HG02884 (cell line): ENCODE measurements around the gene C12orf54.
"Not testable (repeated sequence)": the region's sequence is repeated elsewhere in the genome, so short reads cannot be mapped to it uniquely, and the experiment has no call there.

Experiments used
- ATAC-seq: cut with Tn5 transposase; IDR thresholded peaks from one replicate; pipeline ENCODE4 v1.9.1; 2021; ENCODE audit warnings: mild to moderate bottlenecking, moderate library complexity; ENCODE audit not compliant: unreplicated experiment

Gene C12orf54

GRCh38 chr12:48482198-48482597, at the start of gene C12orf54:
TSS of gene C12orf54 (plus strand) at chr12:48482498. CDS start at chr12:48483297, 799 bp downstream.
- no peak for ATAC-seq

GRCh38 chr12:48434016-48434415, 48.3 kb upstream of the C12orf54 start:
- ATAC-seq = not testable (repeated sequence)

DNA sequence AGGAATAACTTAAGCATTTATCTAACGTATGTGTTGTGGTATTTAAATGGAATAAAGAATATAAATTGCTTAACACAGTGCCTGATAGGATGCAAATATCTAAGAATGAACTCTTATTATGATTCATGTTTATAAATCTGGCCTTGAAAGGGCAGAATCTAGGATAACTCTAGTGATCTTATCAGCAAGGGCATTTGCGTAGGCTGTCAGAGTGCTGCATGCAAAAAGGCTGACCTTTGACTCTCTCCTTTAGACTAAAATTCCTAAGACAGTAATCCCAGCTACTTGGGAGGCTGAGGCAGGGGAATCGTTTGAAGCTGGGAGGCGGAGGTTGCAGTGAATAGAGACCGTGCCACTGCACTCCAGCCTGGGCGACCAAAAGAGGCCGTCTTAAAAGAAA, 41.2 kb upstream of the C12orf54 start:
- no peak for ATAC-seq

DNA sequence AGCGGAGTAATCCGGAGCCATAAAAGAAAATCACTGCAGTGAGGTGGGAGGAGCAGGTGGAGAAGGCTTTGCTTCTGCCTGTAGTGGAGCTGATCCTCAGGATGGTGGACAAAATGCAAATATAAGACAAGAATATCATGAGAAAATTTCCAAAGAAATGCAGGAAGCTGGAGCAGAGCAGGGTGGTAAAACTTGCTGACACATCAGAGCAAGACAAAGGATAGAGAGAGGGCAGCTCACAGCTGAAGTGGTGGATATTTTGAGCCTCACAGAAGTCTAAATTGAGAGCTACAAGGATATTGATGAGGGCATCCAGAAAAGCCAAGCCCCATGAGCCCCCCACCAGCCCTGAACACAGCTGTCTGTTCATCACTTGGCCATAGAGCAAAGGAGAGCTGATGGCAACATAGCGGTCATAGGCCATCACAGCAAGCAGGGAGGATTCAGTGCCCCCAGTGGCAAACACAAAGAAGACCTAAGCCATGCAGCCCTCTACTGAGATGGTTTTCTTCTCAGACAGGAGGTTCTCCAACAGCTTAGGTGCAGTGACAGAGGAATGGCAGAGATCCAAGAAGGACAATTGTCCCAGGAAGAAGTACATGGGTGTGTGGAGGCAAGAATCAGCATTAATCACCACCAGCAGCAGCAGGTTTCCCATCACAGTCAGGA, 40.0 kb upstream of the C12orf54 start:
- no peak for ATAC-seq

DNA sequence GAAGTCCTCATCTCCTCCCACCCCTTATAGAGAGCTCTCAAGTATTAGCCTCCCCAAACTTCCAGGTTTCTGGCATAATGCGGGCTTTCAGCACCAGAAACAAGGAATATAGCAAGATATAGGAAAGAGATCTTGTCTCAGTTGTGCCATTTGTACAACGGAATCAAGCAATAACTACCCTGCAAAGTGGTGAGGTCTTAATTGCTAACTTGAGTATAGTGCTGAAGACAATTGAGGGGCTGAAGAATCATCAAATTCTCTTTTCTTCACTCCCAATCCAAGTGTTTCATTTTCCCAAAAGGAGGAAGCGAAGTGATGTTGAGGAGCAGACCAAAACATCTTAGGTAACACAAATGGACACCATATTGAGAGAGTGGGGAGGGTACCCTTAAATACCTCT, 36.8 kb upstream of the C12orf54 start:
- no peak for ATAC-seq

GRCh38 chr12:48446161-48446776, 36.0 kb upstream of the C12orf54 start:
- no peak for ATAC-seq

DNA sequence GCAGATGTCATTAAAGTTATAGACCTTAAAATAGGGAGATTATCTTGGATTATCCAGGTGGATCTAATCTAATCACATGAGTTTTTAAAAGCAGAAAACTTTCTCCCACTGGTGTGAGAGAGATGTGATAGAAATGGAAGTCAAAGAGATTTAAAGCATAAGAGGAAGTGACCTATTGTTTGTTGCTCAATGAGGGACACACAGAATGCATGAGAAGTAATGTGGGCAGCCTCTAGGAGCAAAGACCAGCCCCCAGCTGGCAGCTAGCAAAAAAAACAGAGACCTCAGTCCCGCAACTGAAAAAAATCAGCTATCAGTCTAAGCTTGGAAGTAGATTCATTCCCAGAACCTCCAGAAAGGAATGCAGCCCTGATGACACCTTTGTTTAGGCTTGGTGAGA, 34.5 kb upstream of the C12orf54 start:
- ATAC-seq = no peak

GRCh38 chr12:48451372-48451771, 30.9 kb upstream of the C12orf54 start:
- ATAC-seq = no peak

GRCh38 chr12:48452961-48453360, 29.3 kb upstream of the C12orf54 start:
- not testable (repeated sequence) for ATAC-seq

DNA sequence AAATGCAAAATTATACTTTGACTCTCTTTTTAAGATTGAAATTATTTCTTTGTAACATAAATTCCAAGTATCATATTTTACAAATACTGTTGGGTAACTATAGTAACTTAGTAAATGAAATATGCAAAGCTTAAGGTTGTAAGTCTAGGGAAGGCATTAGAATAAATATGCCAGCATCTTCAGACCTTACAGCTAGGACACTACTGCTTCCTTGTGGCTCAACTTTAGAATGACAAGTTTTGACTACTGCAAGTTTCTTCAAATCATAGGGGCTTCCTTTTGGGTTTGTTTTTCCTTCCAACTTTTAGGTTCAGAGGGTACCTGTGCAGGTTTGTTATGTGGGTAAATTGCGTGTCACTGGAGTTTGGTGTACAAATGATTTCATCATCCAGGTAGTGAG, 27.6 kb upstream of the C12orf54 start:
- no peak for ATAC-seq

DNA sequence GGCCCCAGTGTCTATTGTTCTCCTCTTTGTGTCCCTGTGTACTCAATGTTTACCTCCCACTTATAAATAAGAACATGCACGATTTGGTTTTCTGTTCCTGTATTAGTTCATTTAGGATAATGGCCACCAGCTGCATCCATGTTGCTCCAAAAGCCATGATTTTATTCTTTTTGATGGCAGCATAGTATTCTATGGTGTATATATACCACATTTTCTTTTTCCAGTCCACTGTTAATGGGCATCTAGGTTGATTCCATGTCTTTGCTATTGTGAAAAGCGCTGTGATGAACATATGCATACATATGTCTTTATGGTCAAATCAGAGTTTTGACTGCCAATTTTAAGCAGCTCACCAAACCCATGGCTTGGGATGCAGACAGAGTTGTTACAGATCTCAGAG, 27.2 kb upstream of the C12orf54 start:
- ATAC-seq = no peak

DNA sequence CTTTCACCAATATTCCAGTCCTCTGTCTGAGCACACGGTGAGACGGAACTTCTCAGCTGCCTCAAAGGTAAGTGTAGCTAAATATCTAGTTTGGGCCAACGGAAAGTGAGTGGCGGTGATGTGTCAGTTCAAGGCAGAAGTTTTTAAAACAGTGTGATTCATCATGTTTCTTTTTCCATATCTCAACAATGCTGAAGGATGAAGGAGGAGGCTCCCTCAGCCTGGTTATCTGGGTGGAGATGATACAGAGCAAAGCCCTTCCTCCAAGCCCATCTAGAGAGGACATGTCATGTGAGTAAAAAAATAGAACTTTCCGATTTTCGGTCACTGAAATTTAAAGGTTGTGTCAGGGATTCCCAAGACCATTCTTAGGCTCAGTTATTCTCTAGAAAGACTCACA, 23.0 kb upstream of the C12orf54 start:
- no peak for ATAC-seq

- ATAC-seq = not testable (repeated sequence)
These were observed 13.3 kb upstream of the C12orf54 start for GRCh38 chr12:48469027-48469426.

GRCh38 chr12:48472259-48472658, 10.0 kb upstream of the C12orf54 start, which contains the start of gene ANP32D:
TSS of gene ANP32D (plus strand) at chr12:48472559. CDS start at chr12:48472665, 106 bp downstream.
- ATAC-seq = no peak

DNA sequence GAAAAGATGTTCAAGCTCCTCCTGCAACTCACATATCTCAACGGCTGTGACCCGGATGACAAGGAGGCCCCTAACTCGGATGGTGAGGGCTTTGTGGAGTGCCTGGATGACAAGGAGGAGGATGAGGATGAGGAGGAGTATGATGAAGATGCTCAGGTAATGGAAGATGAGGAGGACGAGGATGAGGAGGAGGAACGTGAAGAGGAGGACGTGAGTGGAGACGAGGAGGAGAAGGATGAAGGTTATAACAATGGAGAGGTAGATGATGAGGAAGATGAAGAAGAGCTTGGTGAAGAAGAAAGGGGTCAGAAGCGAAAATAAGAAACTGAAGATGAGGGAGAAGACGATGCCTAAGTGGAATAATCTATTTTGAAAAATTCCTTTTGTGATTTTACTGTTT, 9.2 kb upstream of the C12orf54 start:
- no peak for ATAC-seq

DNA sequence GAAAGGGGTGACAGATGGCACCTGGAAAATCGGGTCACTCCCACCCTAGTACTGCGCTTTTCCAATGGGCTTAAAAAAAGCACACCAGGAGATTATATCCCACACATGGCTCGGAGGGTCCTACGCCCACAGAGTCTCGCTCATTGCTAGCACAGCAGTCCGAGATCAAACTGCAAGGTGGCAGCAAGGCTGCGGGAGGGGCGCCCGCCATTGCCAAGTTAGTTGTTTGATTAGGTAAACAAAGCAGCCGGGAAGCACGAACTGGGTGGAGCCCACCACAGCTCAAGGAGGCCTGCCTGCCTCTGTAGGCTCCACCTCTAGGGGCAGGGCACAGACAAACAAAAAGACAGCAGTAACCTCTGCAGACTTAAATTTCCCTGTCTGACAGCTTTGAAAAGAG, 7.8 kb upstream of the C12orf54 start:
- ATAC-seq = not testable (repeated sequence)

GRCh38 chr12:48482930-48483329, 632 bp downstream of the C12orf54 start:
- no peak for ATAC-seq

GRCh38 chr12:48486261-48486660, 4.0 kb downstream of the C12orf54 start:
- ATAC-seq = no peak

DNA sequence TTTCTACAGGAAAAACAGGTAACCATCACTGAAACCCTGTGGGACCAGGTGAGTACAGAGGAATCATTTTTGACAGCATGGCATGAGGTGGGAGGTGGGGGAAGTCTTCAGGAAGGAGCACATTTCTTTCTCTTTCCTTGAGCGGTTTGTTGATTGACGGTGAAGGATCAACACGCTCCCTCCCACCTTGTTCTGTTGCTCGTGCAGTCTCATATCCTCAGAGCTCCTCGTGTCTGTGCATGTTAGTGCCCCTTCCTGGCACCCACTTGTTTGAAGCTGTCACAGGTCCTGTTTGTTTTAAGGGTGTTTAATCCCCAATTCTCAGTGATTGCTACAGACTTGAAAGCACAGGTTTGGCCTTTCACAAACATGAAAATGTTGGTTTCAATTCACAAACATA, 4.4 kb downstream of the C12orf54 start:
- no peak for ATAC-seq

DNA sequence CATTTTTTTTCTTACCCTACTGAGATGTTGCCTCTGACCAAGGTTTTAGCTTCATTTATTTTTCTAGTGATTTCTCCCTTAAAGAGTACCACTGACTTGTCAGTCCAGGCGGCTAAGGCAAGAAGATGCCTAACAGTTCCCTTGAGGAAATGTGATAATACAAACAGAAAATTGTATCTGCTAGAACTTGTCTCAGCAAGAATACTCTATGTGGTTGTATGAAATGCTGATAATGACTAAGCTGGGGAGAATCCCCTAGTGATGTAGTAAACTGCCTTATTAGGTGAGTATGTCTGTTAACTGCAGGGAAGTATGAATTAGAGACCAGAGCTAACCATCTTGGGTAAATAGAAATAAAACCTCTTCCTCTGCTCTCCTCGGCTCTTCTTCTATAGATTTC, 6.7 kb downstream of the C12orf54 start:
- ATAC-seq = peak; percentile 98

DNA sequence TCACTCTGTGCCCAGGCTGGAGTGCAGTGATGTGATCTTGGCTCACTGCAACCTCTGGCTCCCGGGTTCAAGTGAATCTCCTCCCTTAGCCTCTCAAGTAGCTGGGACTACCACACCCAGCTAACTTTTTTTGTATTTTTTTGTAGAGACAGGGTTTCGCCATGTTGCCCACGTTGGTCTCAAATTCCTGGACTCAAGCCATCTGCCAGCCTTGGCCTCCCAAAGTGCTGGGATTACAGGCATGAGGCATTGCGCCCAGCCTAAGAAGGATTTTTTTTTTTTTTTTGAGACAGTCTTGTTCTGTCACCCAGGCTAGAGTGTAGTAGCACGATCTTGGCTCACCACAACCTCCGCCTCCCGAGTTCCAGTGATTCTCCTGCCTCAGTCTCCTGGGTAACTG, 7.2 kb downstream of the C12orf54 start:
- not testable (repeated sequence) for ATAC-seq

GRCh38 chr12:48500281-48500680, 18.0 kb downstream of the C12orf54 start:
- ATAC-seq = not testable (repeated sequence)

- ATAC-seq = not testable (repeated sequence)
These were observed 24.5 kb downstream of the C12orf54 start for GRCh38 chr12:48506836-48507235.
